Vagina (tissue), 2 donors: Measurements from ENCODE around the gene IMPA2.

Experiments
- CTCF ChIP-seq, 3 experiments: fragments of 450-650 bp in 2 of 3; fragments of 200-600 bp in 1 of 3; sonication (generic) in 1 of 3; IDR thresholded peaks; one replicate each; pipeline ENCODE4 v1.5.1; 2017 to 2019; ENCODE audit warnings: antibody characterized with exemption in 3 of 3, mild to moderate bottlenecking in 2 of 3, moderate library complexity in 2 of 3
- POLR2A ChIP-seq, 2 donors: fragments of 450-650 bp; IDR thresholded peaks; one replicate each; pipeline ENCODE4 v1.6.1; 2017; ENCODE audit warnings: antibody characterized with exemption in 2 of 2, mild to moderate bottlenecking in 2 of 2, moderate library complexity in 2 of 2

- no peak for TF ChIP-seq CTCF (IDR thresholded peaks at IDR 0.05)
- no peak for TF ChIP-seq POLR2A (IDR thresholded peaks at IDR 0.05)
These were observed 75.6 kb downstream of the IMPA2 start for GRCh38 chr18:12056884-12057402.
